ENCODE data around the gene STARD6.

DNA sequence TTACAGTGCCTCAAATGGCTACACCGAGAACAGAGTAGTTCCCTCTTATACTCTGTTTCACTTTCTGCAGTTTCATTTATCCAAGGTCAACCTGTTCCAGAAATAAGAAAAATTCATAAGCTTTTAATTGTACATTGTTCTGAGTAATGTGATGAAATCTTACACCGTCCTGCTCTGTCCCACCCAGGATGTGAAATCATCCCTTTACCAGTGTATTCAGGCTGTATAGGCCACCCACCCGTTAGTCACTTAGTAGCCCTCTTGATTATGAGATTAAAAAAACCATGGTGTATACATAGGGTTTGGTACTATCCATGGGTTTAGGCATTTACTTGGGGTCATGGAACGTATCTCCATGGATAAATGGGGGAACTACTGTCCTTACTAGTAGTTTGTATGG lies 29.8 kb downstream of the STARD6 start:
- TF ChIP-seq, protein P1, sequence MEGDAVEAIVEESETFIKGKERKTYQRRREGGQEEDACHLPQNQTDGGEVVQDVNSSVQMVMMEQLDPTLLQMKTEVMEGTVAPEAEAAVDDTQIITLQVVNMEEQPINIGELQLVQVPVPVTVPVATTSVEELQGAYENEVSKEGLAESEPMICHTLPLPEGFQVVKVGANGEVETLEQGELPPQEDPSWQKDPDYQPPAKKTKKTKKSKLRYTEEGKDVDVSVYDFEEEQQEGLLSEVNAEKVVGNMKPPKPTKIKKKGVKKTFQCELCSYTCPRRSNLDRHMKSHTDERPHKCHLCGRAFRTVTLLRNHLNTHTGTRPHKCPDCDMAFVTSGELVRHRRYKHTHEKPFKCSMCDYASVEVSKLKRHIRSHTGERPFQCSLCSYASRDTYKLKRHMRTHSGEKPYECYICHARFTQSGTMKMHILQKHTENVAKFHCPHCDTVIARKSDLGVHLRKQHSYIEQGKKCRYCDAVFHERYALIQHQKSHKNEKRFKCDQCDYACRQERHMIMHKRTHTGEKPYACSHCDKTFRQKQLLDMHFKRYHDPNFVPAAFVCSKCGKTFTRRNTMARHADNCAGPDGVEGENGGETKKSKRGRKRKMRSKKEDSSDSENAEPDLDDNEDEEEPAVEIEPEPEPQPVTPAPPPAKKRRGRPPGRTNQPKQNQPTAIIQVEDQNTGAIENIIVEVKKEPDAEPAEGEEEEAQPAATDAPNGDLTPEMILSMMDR (IDR thresholded peaks at IDR 0.05 in 4 of 5, conservative IDR thresholded peaks at IDR 0.05 in 1 of 5): no peak
- TF ChIP-seq POLR2A (IDR thresholded peaks at IDR 0.05): no peak
